D721Med (cell line): Measurements from ENCODE around the gene PEAK1.
A peak's percentile ranks its signal among the peaks of the same experiment; 100 is the strongest.

Experiments
- DNase-seq: peaks from one replicate; pipeline ENCODE4 v3.0.0; 2011; ENCODE audit warnings: low spot score; ENCODE audit not compliant: insufficient read length
- FAIRE-seq: peaks from 2 replicates; lab custom pipeline; 2011; peaks lifted over from hg19 to GRCh38; lab: Jason Lieb, UNC
- CTCF ChIP-seq: IDR thresholded peaks from 2 replicates; pipeline ENCODE4 v1.5.1; 2012; ENCODE audit warnings: mild to moderate bottlenecking, control low read depth; ENCODE audit not compliant: insufficient read depth; ENCODE audit errors: missing control alignments

PEAK1 gene

DNA sequence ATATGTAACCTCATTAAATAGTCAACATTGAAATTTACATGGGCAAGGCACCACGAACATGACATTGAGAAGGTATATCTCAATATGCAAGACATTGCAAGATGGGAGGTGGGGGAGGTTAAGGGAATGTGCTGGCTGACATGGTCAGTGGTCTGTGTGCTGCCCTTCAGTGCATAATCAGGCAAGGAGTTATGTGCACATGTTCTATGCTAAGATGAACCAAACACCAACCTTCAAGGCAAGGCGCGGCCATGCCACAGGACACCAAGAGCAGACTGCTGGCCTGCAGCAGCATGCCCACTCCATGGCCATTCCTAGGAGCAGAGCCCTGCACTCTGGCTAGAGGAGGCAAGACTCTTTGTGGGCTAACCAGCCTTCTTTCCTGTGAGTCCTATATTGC lies 308.1 kb downstream of the PEAK1 start:
- no peak for DNase-seq
- no peak for TF ChIP-seq CTCF
- FAIRE-seq, result no peak

DNA sequence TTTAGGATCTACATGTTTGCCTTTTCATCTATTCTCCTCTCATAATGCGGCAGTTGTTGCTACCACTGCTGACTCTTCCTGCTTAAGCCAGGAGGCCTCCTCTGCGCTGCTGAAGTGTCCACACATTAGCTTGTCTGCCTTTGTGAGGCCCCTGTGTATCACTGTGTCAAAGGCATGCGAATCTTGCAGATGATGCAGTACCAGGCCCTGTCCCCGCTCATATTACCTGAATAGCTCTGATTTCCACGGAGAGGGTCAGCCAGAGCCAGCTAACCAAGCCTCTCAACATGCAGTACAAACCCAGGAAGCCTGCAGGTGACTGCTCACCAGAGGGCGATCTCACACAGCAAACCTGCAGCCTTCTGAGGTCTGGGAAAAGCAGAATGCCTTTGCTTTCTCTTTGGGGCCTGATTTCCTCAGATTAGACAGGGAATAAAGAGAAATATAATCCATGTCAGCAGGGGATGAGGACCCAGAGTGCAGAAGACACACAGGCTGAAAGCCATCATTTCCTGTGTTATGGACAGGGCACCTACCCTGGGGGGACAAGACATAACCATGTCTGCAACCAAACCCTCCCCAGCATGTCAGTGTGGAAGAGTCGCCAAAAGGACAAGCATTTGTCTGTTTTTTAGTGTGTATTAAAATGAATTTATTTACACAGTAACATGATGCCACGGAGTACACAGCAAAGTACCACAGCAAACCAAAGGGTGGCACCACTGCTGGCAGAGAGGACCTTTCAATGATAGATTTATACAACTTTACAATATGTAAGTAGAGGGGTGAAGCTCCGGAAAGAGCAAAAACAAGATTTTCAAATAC lies 312.2 kb downstream of the PEAK1 start:
- DNase-seq, result peak; percentile 47
- FAIRE-seq, result no peak

DNA sequence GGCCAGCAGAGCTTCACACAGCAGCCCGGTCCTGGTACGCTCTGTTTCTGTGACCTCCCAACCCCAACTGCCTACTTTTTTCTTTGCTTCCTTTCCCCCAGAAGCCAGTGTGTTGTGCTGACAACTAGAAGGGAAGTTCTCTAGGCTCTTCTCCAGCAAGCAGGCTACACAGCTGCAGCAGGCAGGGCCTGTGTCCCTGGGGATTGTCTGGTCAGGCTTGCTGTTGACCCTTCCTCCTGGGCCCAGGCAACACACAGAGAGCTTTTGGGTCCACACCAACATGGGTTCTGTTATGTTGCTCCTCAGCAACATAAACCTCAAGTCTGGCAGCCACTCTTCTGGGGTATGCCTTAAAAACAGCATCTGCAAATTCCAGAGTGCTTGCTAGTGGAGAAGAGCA lies 312.8 kb downstream of the PEAK1 start:
- DNase-seq (no peak), FAIRE-seq (no peak)
- no peak for TF ChIP-seq CTCF

More for the DNA sequence above, 312.2 kb downstream of the PEAK1 start:
- TF ChIP-seq CTCF, result peak; percentile 89

DNA sequence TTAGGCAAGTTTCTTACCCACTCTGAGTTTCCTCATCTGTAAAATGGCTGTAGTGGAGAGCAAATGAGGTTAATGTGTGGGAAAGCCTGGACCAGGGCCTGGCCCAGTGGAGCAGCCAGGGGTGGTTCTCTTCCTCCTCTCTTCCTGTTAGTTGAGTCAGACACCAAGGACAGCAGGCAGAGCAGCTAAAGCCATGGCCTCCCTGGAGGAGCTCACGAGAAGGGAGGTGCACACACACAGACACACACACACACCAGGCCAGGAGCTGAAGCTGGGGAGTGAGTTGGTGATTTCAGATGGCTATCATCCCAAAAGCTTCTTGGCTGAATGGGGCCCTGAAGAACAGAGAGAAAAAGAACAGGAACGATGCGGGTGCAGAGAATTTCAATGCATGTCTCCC lies 315.7 kb downstream of the PEAK1 start:
- DNase-seq (no peak), FAIRE-seq (no peak)
- TF ChIP-seq CTCF, result no peak

- TF ChIP-seq CTCF, result no peak
- no peak for FAIRE-seq
- no peak for DNase-seq
Observed at GRCh38 chr15:77099741-77100463, 320.0 kb downstream of the PEAK1 start.

DNA sequence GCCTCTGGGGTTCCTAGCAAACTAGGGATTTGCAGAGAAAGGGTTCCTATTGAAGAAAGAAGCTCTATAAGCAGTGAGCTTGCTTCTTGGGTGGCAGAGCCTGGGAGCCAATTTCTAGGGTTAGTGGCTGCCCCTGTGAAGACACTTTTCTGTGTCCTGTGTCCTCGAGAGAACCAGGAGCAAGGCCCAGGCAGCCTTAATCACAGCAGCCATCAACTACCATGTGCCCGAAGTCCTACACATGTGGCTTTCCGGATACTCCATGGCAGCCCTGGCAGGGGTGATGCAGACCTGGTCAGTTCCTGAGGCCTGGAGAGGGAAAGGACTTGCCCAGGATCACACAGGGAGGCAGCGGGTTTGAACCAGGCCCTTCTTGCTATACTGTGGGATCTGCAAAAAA lies 321.3 kb downstream of the PEAK1 start:
- no peak for FAIRE-seq
- TF ChIP-seq CTCF, result no peak
- DNase-seq, result no peak

DNA sequence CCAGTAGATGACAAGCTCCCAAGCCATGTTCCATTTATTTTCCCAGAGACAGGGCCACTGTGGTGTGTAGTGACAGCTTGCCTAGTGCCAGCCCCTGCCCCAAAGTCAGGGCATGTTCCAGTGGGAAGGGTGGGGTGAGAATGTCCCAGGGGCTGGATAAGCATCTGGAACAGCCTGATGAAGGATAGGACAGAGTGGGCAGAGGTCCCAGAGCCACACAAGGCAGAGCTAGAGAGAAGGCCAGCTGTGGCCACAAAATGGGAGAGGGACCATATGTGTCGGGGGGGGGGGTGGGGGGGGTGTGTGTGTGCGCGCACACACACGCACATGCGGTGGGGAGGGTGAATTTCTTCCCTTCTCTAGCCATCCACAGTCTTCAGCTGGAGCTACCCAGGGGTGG lies 322.0 kb downstream of the PEAK1 start:
- FAIRE-seq (no peak), DNase-seq (no peak)
- no peak for TF ChIP-seq CTCF
